Bronchial epithelial cell (primary cell): Measurements from ENCODE around the gene RAB29. TPM values are rescaled to one million over a fixed set of nuclear protein-coding genes. Genes with fewer than 3 reads are reported as not detected.

Source experiments
- DNase-seq: peaks from one replicate; pipeline ENCODE4 v3.0.0-alpha.2; 2010; ENCODE audit warnings: low read depth
- FAIRE-seq: peaks from 2 replicates; lab custom pipeline; 2011; peaks lifted over from hg19 to GRCh38; lab: Jason Lieb, UNC
- H3K27me3 ChIP-seq: 2 replicates; pipeline ENCODE4 v1.5.1; 2011; ENCODE audit warnings: low read length; ENCODE audit not compliant: control insufficient read depth, insufficient read depth
- H3K36me3 ChIP-seq: 2 replicates; pipeline ENCODE4 v1.5.1; 2011; ENCODE audit warnings: low read length; ENCODE audit not compliant: control insufficient read depth, insufficient read depth
- H3K4me3 ChIP-seq: 2 replicates; pipeline ENCODE4 v1.5.1; 2011; ENCODE audit warnings: mild to moderate bottlenecking, low read depth, low read length, control low read depth
- total RNA-seq: library from RNA; depleted of rRNA; stranded (reverse); fragments of >200 nt; gene quantifications from 2 replicates; pipeline ENCODE4 v1.2.1, GENCODE V29; 2014
- TF ChIP-seq, protein P1 (sequence below): IDR thresholded peaks from 2 replicates; pipeline ENCODE4 v1.5.1; 2011; ENCODE audit warnings: mild to moderate bottlenecking, moderate library complexity, low read length, control low read depth, inconsistent platforms; ENCODE audit not compliant: insufficient read depth, severe bottlenecking

RAB29 gene
- total RNA-seq, 1 donor from 2014 or later = 18.7 TPM

DNA sequence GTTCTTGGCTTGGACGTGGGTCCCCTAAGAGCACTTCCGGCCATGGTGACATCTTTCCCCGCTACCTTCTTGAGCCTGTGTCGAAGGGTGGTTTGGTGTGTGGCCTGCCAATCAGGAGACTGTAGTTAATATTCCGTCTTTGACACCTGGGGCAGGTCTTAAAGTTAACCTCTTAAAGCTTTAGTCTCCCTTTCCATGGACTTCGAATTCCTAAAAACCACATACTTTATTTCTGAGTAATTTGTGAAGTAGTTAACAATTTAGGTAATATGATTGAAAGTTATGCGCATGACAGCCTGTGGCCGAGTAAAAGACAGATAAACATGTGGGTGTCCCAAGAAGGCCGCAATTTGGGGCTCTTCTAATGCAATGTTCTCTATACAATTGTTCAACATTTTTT lies 10.2 kb upstream of the RAB29 start:
- no peak for FAIRE-seq
- H3K4me3 ChIP-seq = no peak overlapping the region
- no peaks in the 10 kb centered on the region for H3K27me3 ChIP-seq
- no peaks in the 10 kb centered on the region for H3K36me3 ChIP-seq
- DNase-seq = no peak
- TF ChIP-seq, protein P1, sequence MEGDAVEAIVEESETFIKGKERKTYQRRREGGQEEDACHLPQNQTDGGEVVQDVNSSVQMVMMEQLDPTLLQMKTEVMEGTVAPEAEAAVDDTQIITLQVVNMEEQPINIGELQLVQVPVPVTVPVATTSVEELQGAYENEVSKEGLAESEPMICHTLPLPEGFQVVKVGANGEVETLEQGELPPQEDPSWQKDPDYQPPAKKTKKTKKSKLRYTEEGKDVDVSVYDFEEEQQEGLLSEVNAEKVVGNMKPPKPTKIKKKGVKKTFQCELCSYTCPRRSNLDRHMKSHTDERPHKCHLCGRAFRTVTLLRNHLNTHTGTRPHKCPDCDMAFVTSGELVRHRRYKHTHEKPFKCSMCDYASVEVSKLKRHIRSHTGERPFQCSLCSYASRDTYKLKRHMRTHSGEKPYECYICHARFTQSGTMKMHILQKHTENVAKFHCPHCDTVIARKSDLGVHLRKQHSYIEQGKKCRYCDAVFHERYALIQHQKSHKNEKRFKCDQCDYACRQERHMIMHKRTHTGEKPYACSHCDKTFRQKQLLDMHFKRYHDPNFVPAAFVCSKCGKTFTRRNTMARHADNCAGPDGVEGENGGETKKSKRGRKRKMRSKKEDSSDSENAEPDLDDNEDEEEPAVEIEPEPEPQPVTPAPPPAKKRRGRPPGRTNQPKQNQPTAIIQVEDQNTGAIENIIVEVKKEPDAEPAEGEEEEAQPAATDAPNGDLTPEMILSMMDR = no peak

DNA sequence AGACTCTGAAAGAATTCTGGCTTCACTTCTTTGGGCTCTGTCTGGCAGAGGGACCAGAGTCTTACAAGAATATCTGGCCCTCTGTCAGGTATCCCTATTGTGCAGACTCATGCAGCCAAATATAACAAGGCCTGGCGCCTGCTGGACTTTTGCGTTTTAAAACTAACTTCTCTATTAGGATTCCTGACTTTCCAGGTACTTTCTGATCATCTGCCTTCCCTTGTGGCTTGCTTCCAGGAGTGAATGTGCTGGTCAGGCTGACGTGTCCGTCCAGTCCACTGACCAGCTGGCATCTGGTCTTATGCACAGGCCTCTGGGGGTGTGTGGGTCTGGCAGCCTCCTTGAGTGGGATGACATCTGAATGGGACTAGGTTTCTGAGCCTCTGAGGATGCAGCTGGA lies 8.6 kb upstream of the RAB29 start:
- no peaks in the 10 kb centered on the region for H3K36me3 ChIP-seq
- H3K27me3 ChIP-seq = no peaks in the 10 kb centered on the region
- DNase-seq = no peak
- no peak for FAIRE-seq
- H3K4me3 ChIP-seq = no peak overlapping the region
- TF ChIP-seq, protein P1 = no peak

DNA sequence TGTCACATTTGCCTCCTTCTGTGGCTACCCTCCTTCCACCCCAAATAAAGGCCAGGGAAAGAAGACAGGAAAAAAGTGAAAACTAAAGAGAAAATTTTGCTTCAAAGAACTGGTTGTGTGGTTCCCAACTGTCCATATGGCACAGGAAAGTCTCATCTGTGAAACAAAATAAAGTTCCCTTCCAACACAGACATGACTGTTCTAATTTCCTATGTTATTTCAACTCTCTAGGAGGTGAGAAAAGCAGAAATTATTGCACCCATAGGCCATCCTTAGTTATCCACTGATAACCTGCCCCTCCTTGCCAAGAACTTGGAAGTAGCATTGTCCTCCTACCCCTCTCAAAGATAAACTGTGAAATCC lies 8.1 kb upstream of the RAB29 start:
- FAIRE-seq (no peak), DNase-seq (no peak)
- Histone ChIP-seq H3K36me3 (no peaks in the 10 kb centered on the region), H3K27me3 (no peaks in the 10 kb centered on the region), H3K4me3 (no peak overlapping the region)
- TF ChIP-seq, protein P1 = no peak

DNA sequence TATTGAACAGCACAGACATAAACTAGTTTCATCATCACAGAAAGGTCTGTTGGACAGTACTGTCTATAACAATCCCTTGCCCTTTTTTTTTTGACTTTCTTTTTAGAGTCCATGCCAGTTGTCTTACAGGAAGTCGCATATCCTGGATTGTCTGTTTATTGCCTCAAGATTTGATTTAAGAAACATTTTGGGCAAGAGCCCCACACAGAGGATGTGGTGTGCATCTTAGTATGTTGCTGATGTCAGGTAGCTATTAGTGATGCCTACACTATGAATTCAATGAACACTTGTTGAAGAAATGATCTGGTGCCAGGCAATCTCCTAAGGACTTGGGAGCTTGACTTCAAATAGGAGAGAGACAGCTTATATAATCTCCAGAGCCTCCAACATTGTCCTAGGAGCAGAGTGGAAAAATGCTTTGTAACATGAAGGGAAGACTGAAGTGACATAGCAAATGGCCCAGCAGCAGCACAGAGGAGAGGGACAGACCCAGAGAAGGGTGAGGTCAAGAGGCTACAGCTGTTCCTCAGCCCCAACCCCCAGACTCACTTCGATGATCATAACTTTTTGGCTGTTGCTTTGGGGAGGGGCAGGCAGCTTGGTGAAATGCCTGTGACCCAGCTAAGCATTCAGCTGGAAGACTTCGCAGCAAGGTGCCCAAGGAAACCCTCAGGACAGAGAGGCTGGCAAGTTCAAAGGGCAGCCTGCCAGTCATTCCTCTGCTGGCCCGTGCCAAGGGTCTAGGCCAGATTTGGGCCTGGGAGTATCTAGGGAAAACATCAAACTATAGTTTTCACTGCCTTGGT lies 7.5 kb upstream of the RAB29 start:
- DNase-seq = no peak
- H3K36me3 ChIP-seq = no peaks in the 10 kb centered on the region
- H3K27me3 ChIP-seq = no peaks in the 10 kb centered on the region
- FAIRE-seq = no peak
- TF ChIP-seq, protein P1 = no peak
- H3K4me3 ChIP-seq = no peak overlapping the region

DNA sequence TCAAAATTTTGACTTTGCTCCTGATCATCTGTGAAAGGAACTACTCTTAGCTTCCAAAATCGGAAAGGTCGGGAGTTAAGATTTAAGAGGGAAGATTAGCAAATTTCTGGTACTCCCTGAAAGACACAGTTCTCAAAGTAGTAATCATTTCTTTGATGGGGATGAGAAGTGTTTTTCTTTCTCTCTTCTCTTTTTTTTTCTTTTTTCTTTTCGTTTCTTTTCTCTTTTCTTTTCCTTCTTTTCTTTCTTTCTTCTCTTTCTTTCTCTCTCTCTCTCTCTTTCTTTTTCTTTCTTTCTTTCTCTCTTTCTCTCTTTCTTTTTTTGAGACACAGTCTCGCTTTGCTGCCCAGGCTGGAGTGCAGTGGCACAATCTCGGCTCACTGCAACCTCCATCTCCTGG lies 5.1 kb upstream of the RAB29 start:
- TF ChIP-seq, protein P1 = no peak
- H3K36me3 ChIP-seq = no peaks in the 10 kb centered on the region
- no peak overlapping the region for H3K4me3 ChIP-seq
- FAIRE-seq = no peak
- no peaks in the 10 kb centered on the region for H3K27me3 ChIP-seq
- DNase-seq = no peak

DNA sequence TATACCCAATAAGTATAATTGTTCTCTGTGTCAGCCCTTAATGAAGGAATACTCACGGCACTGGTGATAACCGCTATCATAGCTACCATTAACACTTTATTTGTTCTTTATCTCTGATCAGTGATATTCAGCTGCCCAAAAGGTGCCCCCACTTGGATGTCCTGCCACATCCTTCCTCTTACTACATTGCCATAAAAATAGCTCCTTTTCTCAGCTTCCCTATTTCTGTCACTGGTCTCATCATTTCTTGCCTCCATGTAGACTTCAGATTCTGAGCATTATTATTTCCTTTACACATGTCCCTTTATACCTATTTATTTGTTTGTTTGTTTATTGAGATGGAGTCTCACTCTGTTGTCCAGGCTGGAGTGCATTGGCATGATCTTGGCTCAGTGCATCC lies 2.7 kb upstream of the RAB29 start:
- Histone ChIP-seq H3K4me3 (no peak overlapping the region), H3K27me3 (no peaks in the 10 kb centered on the region), H3K36me3 (no peaks in the 10 kb centered on the region)
- TF ChIP-seq, protein P1 = no peak
- FAIRE-seq = no peak
- DNase-seq = no peak
